IMR-90 (cell line): ENCODE measurements around the gene CKAP4. TPM values are rescaled to one million over a fixed set of nuclear protein-coding genes. Genes with fewer than 3 reads are reported as not detected.

Experiments
- ATAC-seq: fragments of 200-7000 bp; cut with Tn5 transposase; 2 replicates; pipeline ENCODE4 v1.9.1; 2020; ENCODE audit warnings: low read depth, mild to moderate bottlenecking, moderate library complexity
- BruUV-seq: library from RNA; stranded (reverse); fragments of 400-500 nt; replicated peaks from 2 replicates; lab custom pipeline; 2021; lab: Mats Ljungman, UMichigan
- CTCF ChIA-PET: fragments of 300-600 bp; formaldehyde crosslinking; extraction: SDS; loops from one replicate; lab custom pipeline; 2021; ENCODE audit warnings: antibody characterized with exemption; lab: Yijun Ruan, JAX
- POLR2A ChIA-PET: fragments of 300-600 bp; sonication (Branson Sonifier 250); formaldehyde crosslinking; loops from one replicate; lab custom pipeline; 2022; ENCODE audit warnings: antibody characterized with exemption; ENCODE audit not compliant: unreplicated experiment; lab: Charles Lee
- DNase-seq: peaks from one replicate; pipeline ENCODE4 v3.0.0; 2013
- H2AFZ ChIP-seq: replicated peaks from 2 replicates; pipeline ENCODE3; 2013; ENCODE audit warnings: low read length, mild to moderate bottlenecking; ENCODE audit not compliant: poor library complexity
- H2AK5ac ChIP-seq: 2 replicates; pipeline ENCODE4 v1.6.1; 2013; ENCODE audit warnings: low read depth, low read length, inconsistent platforms
- H2AK9ac ChIP-seq: replicated peaks from 2 replicates; pipeline ENCODE3; 2013; ENCODE audit warnings: mild to moderate bottlenecking, low read depth, low read length, moderate library complexity; ENCODE audit not compliant: poor library complexity
- H2BK120ac ChIP-seq: 2 replicates; pipeline ENCODE4 v1.6.1; 2013; ENCODE audit warnings: low read depth, low read length, inconsistent platforms
- H2BK15ac ChIP-seq: 3 replicates; pipeline ENCODE4 v1.6.1; 2013; ENCODE audit warnings: low read depth, low read length, inconsistent platforms
- H2BK20ac ChIP-seq: 2 replicates; pipeline ENCODE4 v1.6.1; 2013; ENCODE audit warnings: low read depth, mild to moderate bottlenecking, inconsistent platforms, low read length, moderate library complexity
- H2BK5ac ChIP-seq: 2 replicates; pipeline ENCODE4 v1.6.1; 2013; ENCODE audit warnings: mild to moderate bottlenecking, low read depth, low read length, inconsistent platforms; ENCODE audit not compliant: poor library complexity, severe bottlenecking
- H3K14ac ChIP-seq: replicated peaks from 2 replicates; pipeline ENCODE4 v1.6.1; 2013; ENCODE audit warnings: low read depth, low read length, inconsistent platforms
- H3K18ac ChIP-seq: 2 replicates; pipeline ENCODE4 v1.6.1; 2013; ENCODE audit warnings: low read depth, low read length, control low read depth
- H3K23ac ChIP-seq: 2 replicates; pipeline ENCODE4 v1.6.1; 2013; ENCODE audit warnings: low read depth, low read length, inconsistent platforms
- H3K27ac ChIP-seq: 2 replicates; pipeline ENCODE4 v1.5.1; 2013; ENCODE audit warnings: mild to moderate bottlenecking, control low read depth, low read length; ENCODE audit not compliant: insufficient read depth
- H3K27me3 ChIP-seq: 2 replicates; pipeline ENCODE4 v1.6.1; 2013; ENCODE audit warnings: low read length; ENCODE audit not compliant: control insufficient read depth, insufficient read depth
- H3K36me3 ChIP-seq: 2 replicates; pipeline ENCODE4 v1.6.1; 2013; ENCODE audit warnings: low read length, mixed read lengths; ENCODE audit not compliant: control insufficient read depth, insufficient read depth
- H3K4ac ChIP-seq: 2 replicates; pipeline ENCODE4 v1.6.1; 2013; ENCODE audit warnings: low read depth, low read length, inconsistent platforms
- H3K4me1 ChIP-seq: 2 replicates; pipeline ENCODE4 v1.6.1; 2013; ENCODE audit warnings: low read length, mixed read lengths; ENCODE audit not compliant: control insufficient read depth, insufficient read depth
- H3K4me2 ChIP-seq: 2 replicates; pipeline ENCODE4 v1.6.1; 2013; ENCODE audit warnings: low read depth, mild to moderate bottlenecking, control low read depth, low read length, moderate library complexity
- H3K4me3 ChIP-seq: 2 replicates; pipeline ENCODE4 v1.5.1; 2013; ENCODE audit warnings: low read depth, mild to moderate bottlenecking, control low read depth, low read length, moderate library complexity; ENCODE audit not compliant: insufficient read depth
- H3K56ac ChIP-seq: 2 replicates; pipeline ENCODE4 v1.6.1; 2013; ENCODE audit warnings: low read length, inconsistent platforms; ENCODE audit not compliant: insufficient read depth; ENCODE audit errors: extremely low read depth
- H3K79me1 ChIP-seq, 2 experiments: 2 replicates each; pipeline ENCODE4 v1.6.1; 2013; ENCODE audit warnings: low read length in 2 of 2, inconsistent platforms in 1 of 2, low read depth in 1 of 2
- H3K9ac ChIP-seq: 2 replicates; pipeline ENCODE4 v1.6.1; 2013; ENCODE audit warnings: low read depth, low read length, control low read depth
- H3K9me1 ChIP-seq: 2 replicates; pipeline ENCODE4 v1.6.1; 2013; ENCODE audit warnings: low read length, inconsistent platforms; ENCODE audit not compliant: insufficient read depth
- H3K9me3 ChIP-seq: 2 replicates; pipeline ENCODE4 v1.6.1; 2013; ENCODE audit warnings: low read length; ENCODE audit not compliant: control insufficient read depth, insufficient read depth
- H4K20me1 ChIP-seq: 2 replicates; pipeline ENCODE4 v1.6.1; 2013; ENCODE audit warnings: low read length, inconsistent platforms; ENCODE audit not compliant: insufficient read depth
- H4K5ac ChIP-seq: 2 replicates; pipeline ENCODE4 v1.6.1; 2013; ENCODE audit warnings: mild to moderate bottlenecking, low read depth, low read length, control low read depth
- H4K8ac ChIP-seq, 2 experiments: 2 replicates each; pipeline ENCODE4 v1.6.1; 2013; ENCODE audit warnings: low read depth in 2 of 2, low read length in 2 of 2, control low read depth in 1 of 2, inconsistent platforms in 1 of 2
- H4K91ac ChIP-seq: 2 replicates; pipeline ENCODE4 v1.6.1; 2013; ENCODE audit warnings: low read depth, low read length, inconsistent platforms; ENCODE audit not compliant: insufficient read depth
- BHLHE40 ChIP-seq: fragments of 150-350 bp; IDR thresholded peaks from 2 replicates; pipeline ENCODE4 v1.6.1; 2016; ENCODE audit warnings: mild to moderate bottlenecking, low read depth, low read length
- CEBPB ChIP-seq: IDR thresholded peaks from 2 replicates; pipeline ENCODE4 v1.6.1; 2012; ENCODE audit warnings: low read depth, low read length, improper control_type of control experiment
- CHD1 ChIP-seq: IDR thresholded peaks from 2 replicates; pipeline ENCODE4 v1.6.1; 2012; ENCODE audit warnings: low read depth, low read length, improper control_type of control experiment
- FOS ChIP-seq: fragments of 150-350 bp; IDR thresholded peaks from 2 replicates; pipeline ENCODE4 v1.6.1; 2016; ENCODE audit warnings: low read depth, low read length
- MAFK ChIP-seq: IDR thresholded peaks from 2 replicates; pipeline ENCODE4 v1.6.1; 2012; ENCODE audit warnings: low read depth, low read length, improper control_type of control experiment
- WGBS, 2 experiments: methylation state at CpG; one replicate each; pipeline versions ENCODE4 v1.1.5 to v1.1.7; 2013; ENCODE audit warnings: missing lambda C conversion rate in 2 of 2; ENCODE audit not compliant: insufficient read length in 1 of 2; ENCODE audit errors: extremely low coverage in 2 of 2; 5-methylcytosine and 5-hydroxymethylcytosine counted together
- dilution Hi-C: fragments of 300-500 bp; cut with HindIII; formaldehyde crosslinking; loops from one replicate; pipeline ENCODE4 v1.14.3; 2018; ENCODE audit warnings: low sequenced_read_pairs; ENCODE audit not compliant: unreplicated experiment
- in situ Hi-C: fragments of 300-500 bp; cut with MboI; formaldehyde crosslinking; loops from 3 replicates; pipeline ENCODE4 v1.14.3; 2019; ENCODE audit warnings: low sequenced_read_pairs, inconsistent platforms, mixed read lengths
- intact Hi-C: fragments of 100-400 bp; cut with micrococcal nuclease; formaldehyde crosslinking; loops from 2 replicates; pipeline ENCODE4 v1.10.0; 2022
- polyA plus RNA-seq, 3 experiments: library from polyadenylated mRNA; depleted of rRNA; stranded (reverse); fragments of >200 nt; gene quantifications; 2 replicates each; pipeline ENCODE4 v1.2.3, GENCODE V29; 2012; ENCODE audit warnings: low replicate concordance in 1 of 3
- total RNA-seq: library from RNA; depleted of rRNA; stranded (reverse); fragments of >200 nt; gene quantifications from 2 replicates; pipeline ENCODE4 v1.2.3, GENCODE V29; 2012

The CKAP4 gene
- total and polyA plus RNA-seq, 2 of the 4 experiments (the other 2 are of a cell fraction) = 94.5 to 297 TPM

GRCh38 chr12:106288494-106289195 lies 40.8 kb upstream of the CKAP4 start:
- dilution Hi-C loops (no loop called here), intact Hi-C loops (loop anchor here (5.0 kb wide), 1 partner anchor 41 kb away; the partner anchor contains the start of gene CKAP4), in situ Hi-C loops (loop anchor here (5.0 kb wide), 1 partner anchor 36 kb away; no protein-coding TSS in a partner anchor)
- Histone ChIP-seq H2BK5ac (peak overlapping the region; percentile 86), H3K79me1 (no peaks in the 10 kb centered on the region), H2AK5ac (peak overlapping the region; percentile 75), H3K9me1 (peaks cover 11% of the 10 kb centered on the region), H2BK20ac (peak overlapping the region; percentile 100), H2AFZ (peak overlapping the region; percentile 80), H3K4me1 (peaks cover 8% of the 10 kb centered on the region), H3K27me3 (no peaks in the 10 kb centered on the region), H3K18ac (peak overlapping the region; percentile 95), H3K4me2 (no peak overlapping the region; the same call in 1 of the 2 replicates), H4K91ac (peak overlapping the region; percentile 100), H3K4ac (peak overlapping the region; percentile 100), H3K23ac (peak overlapping the region; percentile 98), H4K20me1 (no peaks in the 10 kb centered on the region), H2AK9ac (peak overlapping the region; percentile 93), H3K36me3 (no peaks in the 10 kb centered on the region), H3K9ac (peak overlapping the region; percentile 5; the same call in 1 of the 2 replicates), H3K4me3 (no peak overlapping the region), H3K27ac (peak overlapping the region; percentile 78), H3K56ac (peak overlapping the region; percentile 96), H4K8ac (peak overlapping the region; percentile 77 to 93), H2BK120ac (peak overlapping the region; percentile 100), H3K14ac (peak overlapping the region; percentile 100), H4K5ac (peak overlapping the region; percentile 88), H3K9me3 (no peaks in the 10 kb centered on the region), H2BK15ac (peak overlapping the region; percentile 87)
- WGBS, 2 experiments = no CpG with 5 or more reads among the region's 9 CpGs
- DNase-seq = peak; percentile 97
- POLR2A ChIA-PET = no interaction called here
- CTCF ChIA-PET = no interaction called here
- BruUV-seq = no TSS peak
- no peak for TF ChIP-seq MAFK
- peak; percentile 93 for TF ChIP-seq FOS
- TF ChIP-seq CHD1 = no peak
- peak; percentile 63; the same call in 1 of the 2 replicates for TF ChIP-seq BHLHE40
- peak; percentile 96 for TF ChIP-seq CEBPB
- ATAC-seq = peak; percentile 89
